UCSD-AML1 (cell line): ENCODE data around the gene SPATA46.
A peak's percentile ranks its signal among the peaks of the same experiment; 100 is the strongest.
"Not testable (repeated sequence)": the region's sequence is repeated elsewhere in the genome, so short reads cannot be mapped to it uniquely, and the experiment has no call there.

Source experiments
- DNase-seq: peaks from one replicate; lab custom pipeline; 2025; ENCODE audit not compliant: unreplicated experiment; lab: John Stamatoyannopoulos, UW

Gene SPATA46

GRCh38 chr1:162358928-162359327, 17.7 kb downstream of the SPATA46 start:
- DNase-seq, result no peak

GRCh38 chr1:162357681-162358266, 18.9 kb downstream of the SPATA46 start:
- no peak for DNase-seq

- DNase-seq, result peak; percentile 24
Measured at GRCh38 chr1:162353702-162354101, 23.0 kb downstream of the SPATA46 start.

GRCh38 chr1:162353078-162353477, 23.6 kb downstream of the SPATA46 start:
- no peak for DNase-seq

- DNase-seq, result not testable (repeated sequence)
Measured at GRCh38 chr1:162351874-162352273, 24.8 kb downstream of the SPATA46 start.

- no peak for DNase-seq
Measured at GRCh38 chr1:162351246-162351842, 25.3 kb downstream of the SPATA46 start.

- no peak for DNase-seq
Measured at GRCh38 chr1:162349635-162350330, 26.9 kb downstream of the SPATA46 start.

GRCh38 chr1:162347281-162347680, 29.4 kb downstream of the SPATA46 start:
- no peak for DNase-seq

- no peak for DNase-seq
Measured at GRCh38 chr1:162343470-162343869, 33.2 kb downstream of the SPATA46 start.

GRCh38 chr1:162342452-162342983, 34.1 kb downstream of the SPATA46 start:
- DNase-seq, result no peak

- no peak for DNase-seq
Measured at GRCh38 chr1:162336621-162337285, 39.9 kb downstream of the SPATA46 start.

- DNase-seq, result no peak
Measured at GRCh38 chr1:162335126-162335525, 41.5 kb downstream of the SPATA46 start.

- no peak for DNase-seq
Measured at GRCh38 chr1:162333991-162334390, 42.7 kb downstream of the SPATA46 start.

GRCh38 chr1:162329826-162330225, 46.8 kb downstream of the SPATA46 start:
- no peak for DNase-seq

GRCh38 chr1:162328512-162328911, 48.1 kb downstream of the SPATA46 start:
- no peak for DNase-seq

GRCh38 chr1:162327788-162328165, 48.9 kb downstream of the SPATA46 start:
- no peak for DNase-seq

GRCh38 chr1:162327144-162327787, 49.4 kb downstream of the SPATA46 start:
- no peak for DNase-seq

GRCh38 chr1:162326559-162326958, 50.1 kb downstream of the SPATA46 start:
- no peak for DNase-seq

GRCh38 chr1:162324396-162324795, 52.3 kb downstream of the SPATA46 start:
- no peak for DNase-seq
